ENCODE results near the gene AMOTL2.

- TF ChIP-seq CBX5 (IDR thresholded peaks at IDR 0.05; ENCODE audit: borderline replicate concordance, low read depth) (no peak), THAP7 (CRISPR knock-in tag; IDR thresholded peaks at IDR 0.05) (no peak)
These were observed 52.0 kb downstream of the AMOTL2 start for GRCh38 chr3:134322286-134322685.

Data from K562 (cell line).